ENCODE results near the gene MAP3K4.

Gene MAP3K4

DNA sequence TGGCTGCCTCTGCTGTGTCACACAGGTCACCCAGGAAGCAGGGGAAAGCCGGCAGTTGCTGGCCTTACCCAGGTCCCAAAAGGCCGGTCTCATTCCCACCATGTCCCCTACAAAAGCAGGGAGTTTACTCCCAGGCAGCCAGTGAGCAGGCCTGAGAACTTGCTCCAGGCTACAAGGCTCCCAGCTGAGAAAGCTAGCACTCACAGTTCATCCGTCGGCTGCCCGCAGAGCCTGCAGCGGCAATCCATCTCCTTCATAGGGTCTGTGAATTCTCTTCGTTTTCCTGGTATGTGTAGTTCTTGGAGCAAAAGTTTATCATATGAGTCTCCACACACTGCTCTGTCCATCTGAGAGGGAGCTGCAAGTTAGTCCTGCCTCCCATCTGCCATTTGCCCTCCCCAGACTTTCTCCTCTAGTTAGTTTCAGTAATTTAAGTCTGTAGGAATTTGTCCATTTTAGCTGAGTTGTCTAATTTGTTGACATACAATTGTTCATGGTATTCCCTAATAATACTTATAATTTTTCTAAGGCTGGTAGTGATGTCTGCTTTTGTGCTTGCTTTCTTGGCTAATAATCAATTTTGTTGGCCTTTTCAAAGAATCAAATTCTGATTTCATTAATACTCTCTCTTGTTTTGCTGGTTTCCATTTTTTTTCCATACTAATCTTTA, 135.6 kb downstream of the MAP3K4 start:
- TF ChIP-seq CTCF (IDR thresholded peaks at IDR 0.05; ENCODE audit: low read depth, low read length, missing control alignments) = no peak
- Histone ChIP-seq H3K27me3 (replicated peaks) (no peaks in the 10 kb centered on the region), H3K4me3 (ENCODE audit: low read depth, low read length) (no peak overlapping the region), H3K27ac (no peak overlapping the region), H3K36me3 (replicated peaks) (peaks cover 2% of the 10 kb centered on the region)
- in situ Hi-C loops (cut with HindIII; ENCODE audit: low pct_ligation_motif_present, low sequenced_read_pairs) = no loop called here
- no peak for DNase-seq

DNA sequence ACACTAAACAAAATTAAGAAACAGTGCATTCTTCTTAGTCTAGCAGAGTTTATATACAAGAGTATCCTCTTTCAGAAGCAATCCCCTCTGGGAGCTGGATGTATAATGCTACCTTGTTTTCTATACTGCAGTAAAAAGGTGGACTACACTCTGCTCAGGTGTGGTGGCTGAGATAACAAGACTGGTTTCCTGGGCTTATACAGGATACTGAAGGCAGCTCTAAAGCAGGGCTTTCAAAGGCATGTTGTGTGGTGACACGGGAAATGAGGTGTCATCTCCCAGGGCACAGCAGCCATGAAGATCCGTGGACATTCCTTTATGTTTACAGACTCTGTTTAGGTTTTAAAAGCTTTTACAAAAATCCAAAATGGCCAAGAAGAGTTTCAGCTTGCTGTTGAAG, 136.7 kb downstream of the MAP3K4 start:
- in situ Hi-C loops (cut with HindIII; ENCODE audit: low pct_ligation_motif_present, low sequenced_read_pairs) = no loop called here
- Histone ChIP-seq H3K27ac (peak overlapping the region; percentile 54), H3K4me3 (ENCODE audit: low read depth, low read length) (no peak overlapping the region), H3K36me3 (replicated peaks) (peaks cover 2% of the 10 kb centered on the region), H3K27me3 (replicated peaks) (no peaks in the 10 kb centered on the region)
- DNase-seq = no peak
- no peak for TF ChIP-seq CTCF (IDR thresholded peaks at IDR 0.05; ENCODE audit: low read depth, low read length, missing control alignments)

DNA sequence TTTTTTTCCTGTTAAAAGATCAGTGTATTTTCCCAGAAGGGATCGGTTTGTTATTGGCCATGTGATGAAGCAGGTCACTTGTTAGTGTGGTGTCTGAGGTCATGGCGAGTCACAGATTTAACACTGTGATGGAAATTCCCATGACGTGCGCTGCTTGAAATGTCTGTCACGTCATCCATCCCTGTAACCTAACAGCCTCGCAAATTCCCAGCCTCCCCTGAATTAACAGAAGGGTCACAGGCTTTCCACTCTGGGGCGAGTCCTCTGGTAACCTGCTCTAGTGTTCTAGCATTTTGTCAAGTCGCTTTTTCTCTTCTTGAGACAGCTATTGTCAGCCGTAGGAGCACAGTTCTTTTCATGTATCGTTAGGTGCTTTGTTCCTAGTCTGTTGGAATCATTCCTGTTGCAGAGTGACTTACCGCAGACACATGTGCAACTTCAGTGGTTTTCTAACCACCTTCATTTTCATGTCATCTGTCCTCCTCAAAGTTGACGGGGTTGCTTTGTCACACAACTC, 137.2 kb downstream of the MAP3K4 start:
- H3K36me3 ChIP-seq (replicated peaks) = peaks cover 2% of the 10 kb centered on the region
- in situ Hi-C loops (cut with HindIII; ENCODE audit: low pct_ligation_motif_present, low sequenced_read_pairs) = no loop called here

DNA sequence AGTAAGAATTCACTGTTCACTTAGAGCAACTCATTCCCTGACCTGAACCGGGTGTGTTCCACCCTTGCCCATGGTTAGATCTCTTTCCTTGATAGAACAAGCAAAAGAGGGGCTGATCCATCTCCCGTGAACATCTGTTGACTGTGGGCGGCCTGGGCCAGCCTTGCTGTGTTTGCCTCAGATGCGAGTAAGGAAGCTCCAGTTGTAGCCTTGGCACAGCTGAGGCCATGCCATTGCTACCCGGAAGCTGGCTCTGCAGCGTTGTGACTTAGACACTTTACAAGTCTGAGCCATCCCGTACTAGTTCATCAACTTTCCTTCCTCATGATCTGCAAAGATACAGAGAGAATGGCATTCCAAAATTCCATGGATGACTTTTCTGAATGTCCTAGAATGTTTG, 139.0 kb downstream of the MAP3K4 start:
- no peak overlapping the region for H3K27ac ChIP-seq
- no peak for TF ChIP-seq CTCF (IDR thresholded peaks at IDR 0.05; ENCODE audit: low read depth, low read length, missing control alignments)
- no peak for DNase-seq
- in situ Hi-C loops (cut with HindIII; ENCODE audit: low pct_ligation_motif_present, low sequenced_read_pairs) = no loop called here
- H3K4me3 ChIP-seq (ENCODE audit: low read depth, low read length) = no peak overlapping the region
- H3K36me3 ChIP-seq (replicated peaks) = peaks cover 2% of the 10 kb centered on the region
- no peaks in the 10 kb centered on the region for H3K27me3 ChIP-seq (replicated peaks)

More for the DNA sequence above, 137.2 kb downstream of the MAP3K4 start:
- TF ChIP-seq CTCF (IDR thresholded peaks at IDR 0.05; ENCODE audit: low read depth, low read length, missing control alignments) = no peak
- Histone ChIP-seq H3K27ac (peak overlapping the region; percentile 54), H3K27me3 (replicated peaks) (no peaks in the 10 kb centered on the region), H3K4me3 (ENCODE audit: low read depth, low read length) (no peak overlapping the region)
- peak; percentile 86 for DNase-seq

DNA sequence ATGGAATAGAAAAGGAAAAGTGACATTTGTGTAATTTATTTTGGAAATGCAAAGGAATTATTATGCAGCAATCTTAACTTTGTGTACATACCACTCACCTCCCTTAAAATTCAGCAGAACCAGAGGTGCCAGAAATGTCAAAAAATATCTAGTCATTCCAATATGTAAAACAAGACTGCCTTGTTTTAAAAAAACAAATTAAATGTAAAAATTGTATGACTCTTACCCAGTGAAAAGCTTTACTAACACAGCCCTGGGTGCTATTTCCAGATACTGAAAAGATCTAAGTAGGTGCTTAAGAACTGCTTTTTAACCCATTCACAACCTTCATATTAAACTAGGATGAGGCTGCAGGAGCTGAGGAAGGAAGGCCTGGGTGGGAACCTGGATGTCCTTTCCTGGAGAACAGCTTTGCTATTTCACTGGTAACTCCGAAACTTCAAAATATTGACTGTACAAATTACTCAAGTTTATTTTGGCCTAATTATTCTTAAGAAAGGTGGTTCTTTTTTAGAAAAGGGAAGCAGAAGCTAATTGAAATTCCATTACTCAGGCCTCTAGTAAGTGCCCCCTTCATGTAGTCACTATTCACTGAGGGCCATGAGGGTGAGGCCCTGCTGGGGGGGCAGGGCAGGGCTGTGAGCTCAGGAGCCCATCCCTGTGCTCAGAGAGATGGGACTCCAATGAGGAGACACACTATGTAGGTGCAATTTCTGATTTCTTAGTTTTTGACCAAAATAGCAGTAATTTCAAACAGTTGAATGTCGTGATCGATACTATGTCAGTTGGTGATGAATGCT, 139.6 kb downstream of the MAP3K4 start:
- in situ Hi-C loops (cut with HindIII; ENCODE audit: low pct_ligation_motif_present, low sequenced_read_pairs) = no loop called here
- Histone ChIP-seq H3K27ac (no peak overlapping the region), H3K4me3 (ENCODE audit: low read depth, low read length) (no peak overlapping the region), H3K36me3 (replicated peaks) (peaks cover 2% of the 10 kb centered on the region), H3K27me3 (replicated peaks) (no peaks in the 10 kb centered on the region)
- DNase-seq = no peak
- TF ChIP-seq CTCF (IDR thresholded peaks at IDR 0.05; ENCODE audit: low read depth, low read length, missing control alignments) = no peak

All from brain microvascular endothelial cell (primary cell).